ENCODE measurements around the gene RHOT1.
"Not testable (repeated sequence)": the region's sequence is repeated elsewhere in the genome, so short reads cannot be mapped to it uniquely, and the experiment has no call there.

The RHOT1 gene

GRCh38 chr17:32240750-32241149 is 98.4 kb downstream of the RHOT1 start:
- no peak for DNase-seq

DNA sequence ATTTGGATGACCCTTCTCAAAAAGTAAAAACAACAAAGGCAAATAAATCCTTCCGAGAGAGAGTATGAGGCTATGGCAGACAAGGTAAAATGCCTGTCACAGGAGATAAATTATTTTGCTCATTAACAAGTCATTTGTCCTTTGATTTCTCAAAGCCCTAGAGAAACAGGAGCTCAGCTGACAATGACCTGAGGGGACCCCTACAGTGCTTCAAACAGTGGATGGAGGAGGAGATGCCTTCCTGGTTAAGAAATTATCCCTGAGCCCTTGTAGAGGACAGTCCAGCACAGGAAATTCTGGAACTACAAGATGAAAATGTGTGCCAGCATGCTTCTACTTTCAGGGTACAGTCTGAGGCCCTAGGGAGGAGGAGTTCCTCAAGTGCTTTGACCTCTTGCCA is 99.3 kb downstream of the RHOT1 start:
- no peak for DNase-seq

- DNase-seq, result no peak
These were observed 107.2 kb downstream of the RHOT1 start for GRCh38 chr17:32249475-32249874.

DNA sequence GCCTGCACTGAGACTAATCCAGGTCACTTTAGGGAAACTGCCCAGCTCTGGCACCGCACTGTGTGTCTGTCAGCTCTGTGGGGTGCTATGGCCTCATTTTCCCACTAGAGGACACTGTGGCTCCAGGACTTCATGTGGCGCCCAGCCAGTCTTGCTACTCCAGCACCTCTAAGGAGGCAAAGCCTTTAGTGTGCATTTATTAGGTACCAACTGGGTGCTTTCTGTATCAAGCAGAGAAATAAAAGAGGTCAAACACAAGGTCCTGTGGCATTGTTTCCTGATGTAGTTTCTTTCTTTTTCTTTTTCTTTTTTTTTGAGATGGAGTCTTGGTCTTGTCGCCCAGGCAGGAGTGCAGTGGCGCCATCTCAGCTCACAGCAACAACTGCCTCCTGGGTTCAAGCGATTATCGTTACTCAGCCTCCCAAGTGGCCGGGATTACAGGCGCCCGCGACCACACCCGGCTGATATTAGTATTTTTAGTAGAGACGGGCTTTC is 110.9 kb downstream of the RHOT1 start:
- peak; percentile 84 for DNase-seq

DNA sequence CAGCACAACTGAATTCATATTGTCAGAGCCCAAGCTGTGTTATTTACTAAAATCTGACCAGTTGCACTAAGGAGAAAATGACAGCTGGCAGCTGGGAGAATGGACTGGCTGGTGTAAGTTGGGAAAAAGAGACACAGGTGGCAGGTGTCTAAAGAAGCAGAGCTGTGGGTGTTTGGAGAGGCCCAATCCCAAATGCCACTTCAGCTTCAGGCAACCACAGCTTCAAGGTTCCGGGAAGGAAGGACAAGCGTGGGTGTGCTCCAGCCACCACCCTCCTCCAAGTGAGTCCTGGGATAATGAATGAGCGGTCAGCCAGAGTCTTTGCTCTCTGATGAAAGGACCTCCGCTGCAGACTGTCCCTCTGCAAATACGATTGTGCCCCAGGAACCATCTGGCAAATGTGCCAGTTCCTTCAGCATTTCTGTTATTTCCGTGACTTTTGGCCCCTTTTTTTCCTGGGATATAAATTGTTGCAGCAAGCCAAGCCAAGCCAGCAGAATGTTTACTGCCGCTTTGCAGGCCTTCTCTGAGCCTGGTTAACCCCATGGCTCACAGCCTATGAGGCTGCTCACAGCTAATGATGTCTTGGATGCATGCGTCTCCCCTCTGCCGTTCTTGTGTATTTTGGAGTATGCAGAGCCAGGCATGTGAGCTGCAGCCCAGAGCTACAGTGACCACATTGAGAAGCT is 113.9 kb downstream of the RHOT1 start:
- DNase-seq, result no peak

GRCh38 chr17:32256701-32257019 is 114.4 kb downstream of the RHOT1 start:
- DNase-seq, result no peak

- DNase-seq, result no peak
These were observed 116.3 kb downstream of the RHOT1 start for GRCh38 chr17:32258383-32259140.

DNA sequence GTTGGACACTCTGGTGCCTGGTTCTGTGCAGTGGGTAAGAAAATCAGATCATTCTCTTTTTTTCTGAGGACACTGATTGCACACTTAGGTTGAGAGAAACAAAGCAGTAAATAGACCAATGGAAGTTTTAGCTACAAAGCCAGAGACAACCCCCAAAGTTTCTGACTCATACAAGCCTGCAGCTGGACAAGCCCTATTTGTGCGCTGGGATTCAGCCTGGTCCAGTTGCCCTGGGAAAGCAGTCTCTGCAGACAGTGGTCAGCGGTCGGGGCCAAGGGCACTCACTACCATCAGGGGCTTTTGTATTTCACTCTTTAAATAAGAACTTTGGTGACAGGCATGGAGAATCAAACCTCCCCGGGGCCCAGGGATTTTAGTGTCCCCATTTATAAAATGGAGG is 117.3 kb downstream of the RHOT1 start:
- DNase-seq, result no peak

- no peak for DNase-seq
These were observed 119.1 kb downstream of the RHOT1 start for GRCh38 chr17:32261417-32261736.

- no peak for DNase-seq
These were observed 119.7 kb downstream of the RHOT1 start for GRCh38 chr17:32261936-32262510.

- DNase-seq, result not testable (repeated sequence)
These were observed 121.2 kb downstream of the RHOT1 start for GRCh38 chr17:32263515-32263914.

DNA sequence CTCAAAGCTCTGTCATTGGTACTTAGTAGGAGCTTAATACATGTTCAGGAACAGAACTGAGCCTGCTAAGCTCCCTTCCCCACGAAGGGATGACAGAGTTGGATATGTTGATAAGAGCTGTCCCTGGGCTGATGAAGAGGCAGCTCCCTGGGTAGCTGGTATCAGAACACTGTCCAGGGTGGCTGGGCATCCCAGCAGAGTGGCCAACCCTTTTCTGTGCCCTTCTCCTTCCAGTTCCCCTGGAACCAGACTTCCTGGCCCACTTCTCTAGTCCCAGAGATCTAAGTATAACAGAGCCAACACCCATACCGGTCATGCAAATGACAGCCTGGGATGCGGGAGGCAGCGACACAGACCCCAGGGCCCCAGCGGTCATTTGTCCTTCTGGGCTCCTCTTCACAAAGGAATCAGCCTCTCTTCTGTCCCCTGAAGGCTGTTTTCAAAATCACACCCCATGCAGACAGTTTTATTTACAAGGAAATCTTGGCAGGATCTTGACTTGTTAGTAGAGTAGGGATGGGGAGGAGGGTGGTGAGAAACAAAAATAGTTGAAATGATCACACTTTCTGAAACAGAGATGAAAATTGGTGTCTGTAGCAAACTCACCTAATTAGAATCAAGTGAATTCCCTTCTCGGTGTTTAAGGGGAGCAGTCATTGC is 122.0 kb downstream of the RHOT1 start:
- DNase-seq, result no peak

- no peak for DNase-seq
These were observed 122.5 kb downstream of the RHOT1 start for GRCh38 chr17:32264823-32265191.

DNA sequence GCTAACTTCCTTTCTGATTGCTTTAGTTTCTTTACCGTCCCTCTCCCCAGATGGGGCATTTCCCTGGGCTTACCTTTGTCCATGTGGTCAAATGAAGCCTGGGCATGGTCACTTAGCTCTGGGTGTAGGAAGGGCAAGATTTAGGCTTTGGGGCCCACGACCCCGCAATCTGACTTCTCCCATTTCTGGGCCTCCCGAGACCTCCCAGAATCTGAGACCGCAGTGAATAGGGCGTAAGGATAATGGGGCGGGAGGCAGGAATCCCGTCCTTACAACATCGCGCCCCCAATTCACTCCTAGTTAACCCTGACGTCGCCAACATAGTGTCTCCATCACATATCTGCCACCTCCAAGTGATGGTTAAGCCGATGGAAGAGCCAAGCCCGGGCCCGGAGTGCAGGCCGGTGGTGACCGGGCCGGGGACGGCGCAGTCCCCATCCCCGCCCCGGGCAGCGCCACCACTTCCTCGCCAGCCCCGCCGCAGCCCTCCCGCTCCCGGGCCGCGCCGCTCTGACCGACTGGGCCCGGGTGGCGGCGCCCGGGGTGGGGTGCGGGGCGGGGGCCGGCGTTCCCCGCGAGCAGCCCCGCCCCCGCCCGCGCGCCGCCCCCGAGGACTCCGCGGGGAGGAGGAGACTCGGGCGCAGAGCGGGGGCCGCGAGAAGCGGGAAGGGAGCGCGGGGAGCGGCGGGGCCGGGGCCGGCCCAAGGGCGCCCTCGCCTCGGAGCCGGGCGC is 123.1 kb downstream of the RHOT1 start, which contains the start of gene RHBDL3:
RHBDL3 (plus strand) TSS at position 641 of the 732 bp plus-strand sequence. CDS start 358 bp downstream, outside the sequence.
- no peak for DNase-seq

GRCh38 chr17:32266051-32266388 is 123.7 kb downstream of the RHOT1 start:
- DNase-seq, result no peak

DNA sequence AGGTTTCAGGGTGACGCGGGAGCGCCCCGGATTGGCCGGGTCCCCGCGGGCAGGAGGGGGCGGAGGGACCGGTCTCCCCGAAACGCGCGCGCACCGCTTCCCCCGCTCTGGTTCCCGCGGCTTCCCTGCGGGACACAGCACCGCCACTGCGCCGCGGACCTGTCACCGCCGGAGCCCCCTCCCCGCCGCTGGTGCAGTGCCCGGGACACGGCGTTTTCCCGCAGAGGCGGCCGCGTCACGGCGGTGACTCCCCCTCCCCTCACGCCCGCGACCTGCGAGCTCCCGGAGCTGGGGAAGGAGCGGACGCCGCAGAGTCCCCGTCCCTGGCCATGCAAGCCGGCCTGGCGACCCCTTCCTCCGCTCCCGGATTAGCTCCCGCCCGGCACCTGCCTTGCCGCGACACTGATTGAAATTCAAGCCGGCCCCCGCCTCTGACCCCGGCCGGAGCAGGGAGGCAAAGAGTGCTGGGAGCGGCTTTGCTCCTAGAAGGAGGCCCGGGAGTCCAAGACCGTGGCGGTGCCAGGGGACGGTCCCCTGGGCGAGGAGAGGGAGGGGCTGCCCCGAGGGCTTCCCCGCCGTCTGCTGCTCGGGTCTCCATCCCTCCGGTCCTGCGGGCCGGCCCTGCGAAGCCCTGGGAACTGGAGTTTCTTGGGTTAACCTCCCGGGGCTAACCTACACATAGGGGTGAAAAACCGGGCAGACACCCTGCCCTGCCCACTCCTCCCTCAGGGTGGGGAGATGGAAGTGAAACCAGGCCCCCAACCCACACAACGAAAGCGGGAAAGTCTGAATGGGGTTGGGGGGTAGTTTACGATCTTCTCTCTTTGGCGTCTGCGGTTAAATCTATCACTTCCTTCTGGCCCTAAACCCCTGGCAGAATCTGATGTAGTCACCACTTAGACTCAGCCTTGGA is 124.3 kb downstream of the RHOT1 start:
- no peak for DNase-seq

- no peak for DNase-seq
These were observed 125.4 kb downstream of the RHOT1 start for GRCh38 chr17:32267690-32268205.

DNA sequence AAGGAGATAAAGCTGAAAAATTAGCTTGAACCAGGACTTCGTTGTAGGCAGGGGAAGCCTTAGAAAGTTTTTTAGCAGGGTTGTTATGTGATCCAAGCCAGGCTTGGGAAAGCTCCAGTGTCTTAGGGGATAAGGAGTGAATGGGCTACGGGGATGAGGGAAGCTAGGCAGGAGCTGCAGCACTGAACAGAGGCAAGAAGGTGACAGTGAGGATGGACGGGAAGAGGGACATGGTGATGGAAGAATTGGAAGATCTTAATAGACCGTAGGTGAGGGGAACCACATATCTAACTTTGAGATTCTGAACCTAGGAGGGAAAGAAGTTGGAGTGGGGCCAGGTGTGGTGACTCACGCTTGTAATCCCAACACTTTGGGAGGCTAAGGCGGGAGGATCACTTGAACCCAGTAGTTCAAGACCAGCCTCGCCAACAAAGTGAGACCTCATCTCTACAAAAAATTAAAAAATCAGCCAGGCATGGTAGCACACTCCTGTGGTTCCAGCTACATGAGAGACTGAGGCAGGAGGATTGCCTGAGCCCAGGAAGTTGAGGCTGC is 126.5 kb downstream of the RHOT1 start:
- DNase-seq, result no peak

DNA sequence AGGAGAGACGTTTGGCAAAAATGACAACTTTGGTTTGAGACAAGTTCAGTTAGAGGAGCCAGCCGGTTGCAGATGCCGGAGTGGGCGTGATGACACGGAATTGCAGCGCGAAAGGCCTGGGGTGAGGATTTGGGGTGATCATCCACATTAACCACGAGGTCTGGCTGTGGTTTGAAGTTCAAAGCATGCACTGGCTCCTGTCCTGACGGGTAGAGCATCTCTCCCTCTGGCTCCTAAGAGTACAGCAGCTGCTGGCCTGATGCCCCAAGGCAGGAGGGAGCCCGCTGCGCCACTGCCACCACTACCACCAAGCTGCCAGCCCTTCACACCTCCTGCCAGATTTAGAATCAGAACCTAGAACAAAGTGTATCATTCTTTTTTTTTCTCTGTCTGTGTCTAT is 127.1 kb downstream of the RHOT1 start:
- peak; percentile 22 for DNase-seq

GRCh38 chr17:32271844-32272243 is 129.5 kb downstream of the RHOT1 start:
- no peak for DNase-seq

- no peak for DNase-seq
These were observed 131.8 kb downstream of the RHOT1 start for GRCh38 chr17:32274101-32274500.

Measured in RPMI8226 (cell line).